ENCODE results near the gene EDN2.
A peak's percentile ranks its signal among the peaks of the same experiment; 100 is the strongest.

Gene EDN2

DNA sequence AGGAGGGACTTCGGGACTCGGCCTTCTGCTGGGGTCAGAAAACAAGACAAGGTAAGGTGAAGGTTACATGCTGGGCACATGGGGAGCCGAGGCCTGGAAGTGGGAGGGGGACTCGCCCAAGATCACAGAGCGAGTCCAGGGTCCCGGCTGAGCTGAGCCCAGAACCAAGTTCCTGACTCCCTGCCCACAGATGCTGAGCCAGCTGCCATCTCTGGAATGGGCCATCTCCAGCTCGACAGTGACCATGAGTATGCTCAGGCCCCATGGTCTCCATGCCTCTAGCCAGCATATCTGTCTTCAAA, 26.7 kb upstream of the EDN2 start:
- H3K23ac ChIP-seq (ENCODE audit: low read depth, low read length, poor library complexity) = no peak overlapping the region
- peak overlapping the region; percentile 60 for H2AK5ac ChIP-seq (ENCODE audit: low read depth, low read length)
- no peak overlapping the region for H4K91ac ChIP-seq (ENCODE audit: low read depth, low read length, poor library complexity)
- peaks cover 14% of the 10 kb centered on the region in 2 donors for H3K4me1 ChIP-seq (ENCODE audit: control insufficient read depth in 2 of 2, insufficient read depth in 1 of 2, low read depth in 1 of 2, low read length in 2 of 2)
- peak overlapping the region; percentile 13 for H2BK5ac ChIP-seq (ENCODE audit: low read length)
- no peak for DNase-seq (ENCODE audit: low spot score)
- no peaks in the 10 kb centered on the region for H3K9me3 ChIP-seq (replicated peaks in 1 of 2; ENCODE audit: control insufficient read depth in 2 of 2, insufficient read depth in 1 of 2, low read depth in 1 of 2, low read length in 2 of 2)
- H3K4ac ChIP-seq (ENCODE audit: low read length) = no peak overlapping the region
- no peaks in the 10 kb centered on the region for H3K36me3 ChIP-seq (replicated peaks in 1 of 2; ENCODE audit: control insufficient read depth in 2 of 2, insufficient read depth in 2 of 2, low read length in 2 of 2)
- H3K27ac ChIP-seq (replicated peaks; ENCODE audit: low read length) = no peak overlapping the region
- H3K4me2 ChIP-seq (ENCODE audit: insufficient read depth, low read length, poor library complexity, severe bottlenecking) = no peak overlapping the region
- no peak overlapping the region for H2BK12ac ChIP-seq (ENCODE audit: low read length)
- no peak overlapping the region for H2BK15ac ChIP-seq (ENCODE audit: low read length)
- H3K27me3 ChIP-seq (ENCODE audit: control insufficient read depth in 3 of 3, insufficient read depth in 3 of 3, low read depth in 1 of 3, low read length in 3 of 3) = no peaks in the 10 kb centered on the region
- H2BK120ac ChIP-seq (ENCODE audit: low read depth, low read length) = no peak overlapping the region
- H3K79me1 ChIP-seq (ENCODE audit: low read depth, low read length) = no peaks in the 10 kb centered on the region
- H3K18ac ChIP-seq (ENCODE audit: low read length) = peak overlapping the region; percentile 41
- H3K4me3 ChIP-seq (ENCODE audit: low read length in 2 of 2) = no peak overlapping the region
- peak overlapping the region; percentile 31 for H3K9ac ChIP-seq (ENCODE audit: low read depth, low read length, poor library complexity)
- WGBS, 2 donors (ENCODE audit: extremely low coverage in 2 of 2, insufficient read length in 2 of 2, insufficient replicate concordance in 1 of 2) = no CpG with 5 or more reads among the region's 7 CpGs
- no peak overlapping the region for H4K8ac ChIP-seq (ENCODE audit: low read depth, low read length)
- H3K14ac ChIP-seq (ENCODE audit: low read length) = peak overlapping the region; percentile 83
- no peak overlapping the region for H2AFZ ChIP-seq (ENCODE audit: low read length)

DNA sequence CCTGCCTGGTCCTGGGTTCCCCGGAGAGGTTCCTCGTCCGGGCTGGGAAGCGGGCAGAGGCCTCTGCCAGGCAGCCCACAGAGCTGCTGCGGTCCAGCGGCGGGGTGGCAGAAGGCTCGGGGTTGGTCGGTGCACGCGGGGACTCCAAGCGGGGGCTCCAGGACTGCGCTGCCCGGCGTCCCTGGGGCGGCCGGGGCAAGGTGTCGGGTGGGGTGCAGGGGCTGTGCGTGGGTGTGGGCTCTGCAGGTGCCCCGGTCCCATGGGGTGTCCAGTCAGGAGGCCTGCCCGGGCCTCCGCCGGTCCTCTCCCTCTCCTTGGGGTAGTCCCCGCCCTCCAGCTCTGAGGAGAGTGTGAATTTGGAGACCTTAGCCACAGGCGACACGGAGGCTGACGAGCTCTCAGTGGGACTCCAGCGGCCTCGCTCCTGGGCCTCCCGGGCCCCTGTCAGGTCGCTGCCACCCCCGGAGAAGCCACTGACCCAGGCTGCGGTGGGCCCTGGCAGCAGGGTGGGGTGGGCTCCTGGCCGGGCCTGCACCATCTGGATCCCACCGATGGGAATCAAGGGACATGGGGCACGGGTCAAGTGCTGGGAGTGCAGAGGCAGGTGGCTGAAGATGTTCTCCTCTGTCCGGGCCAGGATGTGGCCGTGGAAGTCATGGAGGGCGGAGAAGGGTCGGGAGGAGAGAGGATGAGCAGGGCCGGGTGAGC, 26.2 kb upstream of the EDN2 start:
- no peak overlapping the region for H2BK12ac ChIP-seq (ENCODE audit: low read length)
- H2BK120ac ChIP-seq (ENCODE audit: low read depth, low read length) = no peak overlapping the region
- H3K4me2 ChIP-seq (ENCODE audit: insufficient read depth, low read length, poor library complexity, severe bottlenecking) = no peak overlapping the region
- H2BK15ac ChIP-seq (ENCODE audit: low read length) = no peak overlapping the region
- peak overlapping the region; percentile 31 for H3K9ac ChIP-seq (ENCODE audit: low read depth, low read length, poor library complexity)
- no peaks in the 10 kb centered on the region for H3K27me3 ChIP-seq (ENCODE audit: control insufficient read depth in 3 of 3, insufficient read depth in 3 of 3, low read depth in 1 of 3, low read length in 3 of 3)
- no peaks in the 10 kb centered on the region for H3K36me3 ChIP-seq (replicated peaks in 1 of 2; ENCODE audit: control insufficient read depth in 2 of 2, insufficient read depth in 2 of 2, low read length in 2 of 2)
- peaks cover 12% of the 10 kb centered on the region in 2 donors for H3K4me1 ChIP-seq (ENCODE audit: control insufficient read depth in 2 of 2, insufficient read depth in 1 of 2, low read depth in 1 of 2, low read length in 2 of 2)
- H3K14ac ChIP-seq (ENCODE audit: low read length) = no peak overlapping the region
- peaks cover 2% of the 10 kb centered on the region for H3K79me1 ChIP-seq (ENCODE audit: low read depth, low read length)
- peak overlapping the region; percentile 41 for H3K18ac ChIP-seq (ENCODE audit: low read length)
- peak overlapping the region; percentile 60 for H2AK5ac ChIP-seq (ENCODE audit: low read depth, low read length)
- no peak for DNase-seq (ENCODE audit: low spot score)
- no peaks in the 10 kb centered on the region for H3K9me3 ChIP-seq (replicated peaks in 1 of 2; ENCODE audit: control insufficient read depth in 2 of 2, insufficient read depth in 1 of 2, low read depth in 1 of 2, low read length in 2 of 2)
- H3K4me3 ChIP-seq (ENCODE audit: low read length in 2 of 2) = no peak overlapping the region
- H2BK5ac ChIP-seq (ENCODE audit: low read length) = peak overlapping the region; percentile 13
- WGBS, 2 donors (ENCODE audit: extremely low coverage in 2 of 2, insufficient read length in 2 of 2, insufficient replicate concordance in 1 of 2) = no CpG with 5 or more reads among the region's 41 CpGs
- no peak overlapping the region for H4K8ac ChIP-seq (ENCODE audit: low read depth, low read length)
- H4K91ac ChIP-seq (ENCODE audit: low read depth, low read length, poor library complexity) = no peak overlapping the region
- H3K27ac ChIP-seq (replicated peaks; ENCODE audit: low read length) = no peak overlapping the region
- H2AFZ ChIP-seq (ENCODE audit: low read length) = no peak overlapping the region
- H3K4ac ChIP-seq (ENCODE audit: low read length) = no peak overlapping the region
- no peak overlapping the region for H3K23ac ChIP-seq (ENCODE audit: low read depth, low read length, poor library complexity)

DNA sequence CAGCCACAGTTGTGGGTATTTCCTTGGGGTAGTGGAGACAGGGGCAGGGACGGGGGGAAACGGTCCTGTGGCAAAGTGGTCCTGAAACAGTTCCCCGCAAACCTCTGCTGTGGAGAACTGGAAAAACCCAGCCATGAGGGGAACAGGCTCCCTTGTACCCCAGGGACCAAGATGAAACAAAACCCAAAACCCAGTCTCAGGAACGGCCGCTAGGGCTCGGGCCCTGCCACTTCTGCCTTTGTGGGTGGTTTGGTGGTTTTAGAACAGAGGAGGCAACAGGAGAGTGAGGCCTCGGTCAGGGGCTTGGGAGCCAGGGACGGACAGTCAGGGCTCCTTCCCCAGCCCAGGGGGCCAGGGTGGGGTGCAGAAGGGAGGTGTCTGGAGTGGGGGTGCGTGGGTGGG, 24.8 kb upstream of the EDN2 start:
- no peak for DNase-seq (ENCODE audit: low spot score)
- no peak overlapping the region for H2BK5ac ChIP-seq (ENCODE audit: low read length)
- H2AK5ac ChIP-seq (ENCODE audit: low read depth, low read length) = no peak overlapping the region
- no peak overlapping the region for H3K23ac ChIP-seq (ENCODE audit: low read depth, low read length, poor library complexity)
- WGBS, 2 donors (ENCODE audit: extremely low coverage in 2 of 2, insufficient read length in 2 of 2, insufficient replicate concordance in 1 of 2) = no CpG with 5 or more reads among the region's 9 CpGs
- H3K4me1 ChIP-seq (ENCODE audit: control insufficient read depth in 2 of 2, insufficient read depth in 1 of 2, low read depth in 1 of 2, low read length in 2 of 2) = peaks cover 6 to 8% of the 10 kb centered on the region in 2 donors
- peaks cover 2% of the 10 kb centered on the region for H3K79me1 ChIP-seq (ENCODE audit: low read depth, low read length)
- H3K14ac ChIP-seq (ENCODE audit: low read length) = peak overlapping the region; percentile 25
- H3K27me3 ChIP-seq (ENCODE audit: control insufficient read depth in 3 of 3, insufficient read depth in 3 of 3, low read depth in 1 of 3, low read length in 3 of 3) = no peaks in the 10 kb centered on the region
- H2AFZ ChIP-seq (ENCODE audit: low read length) = no peak overlapping the region
- H3K4me2 ChIP-seq (ENCODE audit: insufficient read depth, low read length, poor library complexity, severe bottlenecking) = no peak overlapping the region
- H3K4ac ChIP-seq (ENCODE audit: low read length) = no peak overlapping the region
- H2BK15ac ChIP-seq (ENCODE audit: low read length) = no peak overlapping the region
- no peak overlapping the region for H4K8ac ChIP-seq (ENCODE audit: low read depth, low read length)
- no peaks in the 10 kb centered on the region for H3K36me3 ChIP-seq (replicated peaks in 1 of 2; ENCODE audit: control insufficient read depth in 2 of 2, insufficient read depth in 2 of 2, low read length in 2 of 2)
- H3K27ac ChIP-seq (replicated peaks; ENCODE audit: low read length) = no peak overlapping the region
- H3K4me3 ChIP-seq (ENCODE audit: low read length in 2 of 2) = no peak overlapping the region
- no peak overlapping the region for H3K9ac ChIP-seq (ENCODE audit: low read depth, low read length, poor library complexity)
- no peak overlapping the region for H4K91ac ChIP-seq (ENCODE audit: low read depth, low read length, poor library complexity)
- H2BK12ac ChIP-seq (ENCODE audit: low read length) = no peak overlapping the region
- no peak overlapping the region for H2BK120ac ChIP-seq (ENCODE audit: low read depth, low read length)
- H3K9me3 ChIP-seq (replicated peaks in 1 of 2; ENCODE audit: control insufficient read depth in 2 of 2, insufficient read depth in 1 of 2, low read depth in 1 of 2, low read length in 2 of 2) = no peaks in the 10 kb centered on the region
- peak overlapping the region; percentile 27 for H3K18ac ChIP-seq (ENCODE audit: low read length)

DNA sequence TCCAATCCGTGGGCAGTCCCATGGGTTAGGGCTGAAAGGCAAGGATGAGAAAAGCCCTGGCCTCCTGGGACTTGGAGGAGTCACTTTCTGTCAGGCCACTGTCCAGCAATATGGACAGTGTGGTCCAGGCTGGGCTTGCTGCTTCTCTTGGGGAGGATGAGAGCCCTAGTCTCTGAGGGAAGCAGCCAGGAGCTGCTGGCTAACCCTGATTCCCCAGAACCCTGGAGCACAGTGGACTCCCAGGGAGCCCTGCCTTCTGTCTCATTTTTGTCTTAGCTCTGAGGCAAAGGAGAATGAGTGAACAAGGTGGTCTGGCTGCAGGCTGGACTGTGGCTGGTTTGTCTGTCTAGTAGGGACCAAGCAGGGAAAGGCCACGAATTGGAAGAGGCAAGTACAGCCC, 23.8 kb upstream of the EDN2 start:
- Histone ChIP-seq H2BK12ac (ENCODE audit: low read length) (no peak overlapping the region), H3K4me1 (ENCODE audit: control insufficient read depth in 2 of 2, insufficient read depth in 1 of 2, low read depth in 1 of 2, low read length in 2 of 2) (peaks cover 8 to 9% of the 10 kb centered on the region in 2 donors)
- no CpG with 5 or more reads among the region's 2 CpGs for WGBS, 2 donors (ENCODE audit: extremely low coverage in 2 of 2, insufficient read length in 2 of 2, insufficient replicate concordance in 1 of 2)

More for the DNA sequence above, 23.8 kb upstream of the EDN2 start:
- H2AFZ ChIP-seq (ENCODE audit: low read length) = peak overlapping the region; percentile 48
- H3K36me3 ChIP-seq (replicated peaks in 1 of 2; ENCODE audit: control insufficient read depth in 2 of 2, insufficient read depth in 2 of 2, low read length in 2 of 2) = no peaks in the 10 kb centered on the region
- H3K4me3 ChIP-seq (ENCODE audit: low read length in 2 of 2) = no peak overlapping the region
- H2BK5ac ChIP-seq (ENCODE audit: low read length) = no peak overlapping the region
- no peak overlapping the region for H3K27ac ChIP-seq (replicated peaks; ENCODE audit: low read length)
- H3K9me3 ChIP-seq (replicated peaks in 1 of 2; ENCODE audit: control insufficient read depth in 2 of 2, insufficient read depth in 1 of 2, low read depth in 1 of 2, low read length in 2 of 2) = peaks cover 0 to 2% of the 10 kb centered on the region in 2 donors
- no peak overlapping the region for H3K23ac ChIP-seq (ENCODE audit: low read depth, low read length, poor library complexity)
- H4K8ac ChIP-seq (ENCODE audit: low read depth, low read length) = no peak overlapping the region
- H3K9ac ChIP-seq (ENCODE audit: low read depth, low read length, poor library complexity) = no peak overlapping the region
- peaks cover 2% of the 10 kb centered on the region for H3K79me1 ChIP-seq (ENCODE audit: low read depth, low read length)
- no peak overlapping the region for H3K4me2 ChIP-seq (ENCODE audit: insufficient read depth, low read length, poor library complexity, severe bottlenecking)
- DNase-seq (ENCODE audit: low spot score) = no peak
- H2AK5ac ChIP-seq (ENCODE audit: low read depth, low read length) = no peak overlapping the region
- no peak overlapping the region for H2BK15ac ChIP-seq (ENCODE audit: low read length)
- H3K18ac ChIP-seq (ENCODE audit: low read length) = peak overlapping the region; percentile 5
- no peak overlapping the region for H4K91ac ChIP-seq (ENCODE audit: low read depth, low read length, poor library complexity)
- H2BK120ac ChIP-seq (ENCODE audit: low read depth, low read length) = no peak overlapping the region
- no peaks in the 10 kb centered on the region for H3K27me3 ChIP-seq (ENCODE audit: control insufficient read depth in 3 of 3, insufficient read depth in 3 of 3, low read depth in 1 of 3, low read length in 3 of 3)
- H3K14ac ChIP-seq (ENCODE audit: low read length) = no peak overlapping the region
- H3K4ac ChIP-seq (ENCODE audit: low read length) = no peak overlapping the region
